HEK293T (cell line): ENCODE data around the gene MAD1L1.

Experiments
- CTCF ChIA-PET: fragments of 350-600 bp; formaldehyde crosslinking; extraction: SDS; loops from one replicate; lab custom pipeline; 2021; ENCODE audit warnings: antibody characterized with exemption, inconsistent platforms; lab: Yijun Ruan, JAX
- POLR2A ChIA-PET: fragments of 350-600 bp; formaldehyde crosslinking; extraction: SDS; loops from one replicate; lab custom pipeline; 2020; ENCODE audit warnings: antibody characterized with exemption, inconsistent platforms; lab: Yijun Ruan, JAX
- DNase-seq: peaks from one replicate; pipeline ENCODE4 v3.0.0; 2012; ENCODE audit warnings: mixed read lengths; ENCODE audit errors: extremely low spot score
- ARNT ChIP-seq: fragments of 450-650 bp; IDR thresholded peaks from 2 replicates; pipeline ENCODE4 v1.6.1; 2017; ENCODE audit warnings: mild to moderate bottlenecking
- BHLHE40 ChIP-seq: fragments of 450-650 bp; IDR thresholded peaks from 2 replicates; pipeline ENCODE4 v1.6.1; 2016; ENCODE audit warnings: mild to moderate bottlenecking, moderate library complexity, borderline replicate concordance
- CTBP1 ChIP-seq: fragments of 450-650 bp; IDR thresholded peaks from 2 replicates; pipeline ENCODE4 v1.6.1; 2016; ENCODE audit warnings: borderline replicate concordance
- ELF4 ChIP-seq: fragments of 450-650 bp; IDR thresholded peaks from 2 replicates; pipeline ENCODE4 v1.6.1; 2017; ENCODE audit warnings: antibody characterized with exemption
- FOXA1 ChIP-seq: fragments of 450-650 bp; IDR thresholded peaks from 2 replicates; pipeline ENCODE4 v1.6.1; 2016; ENCODE audit warnings: mild to moderate bottlenecking
- FOXK2 ChIP-seq: fragments of 450-650 bp; IDR thresholded peaks from 2 replicates; pipeline ENCODE4 v1.6.1; 2016; ENCODE audit warnings: mild to moderate bottlenecking
- FOXM1 ChIP-seq: fragments of 450-650 bp; IDR thresholded peaks from 2 replicates; pipeline ENCODE4 v1.6.1; 2017; ENCODE audit warnings: mild to moderate bottlenecking, borderline replicate concordance
- HDGF ChIP-seq: fragments of 450-650 bp; IDR thresholded peaks from 2 replicates; pipeline ENCODE4 v1.6.1; 2017; ENCODE audit warnings: antibody characterized with exemption, borderline replicate concordance
- L3MBTL2 ChIP-seq: fragments of 450-650 bp; conservative IDR thresholded peaks from 2 replicates; pipeline ENCODE4 v1.6.1; 2016; ENCODE audit warnings: mild to moderate bottlenecking
- LEF1 ChIP-seq: fragments of 450-650 bp; IDR thresholded peaks from 2 replicates; pipeline ENCODE4 v1.6.1; 2017; ENCODE audit warnings: mild to moderate bottlenecking, borderline replicate concordance
- NFRKB ChIP-seq: fragments of 450-650 bp; IDR thresholded peaks from 2 replicates; pipeline ENCODE4 v1.6.1; 2016; ENCODE audit warnings: mild to moderate bottlenecking, moderate library complexity
- PKNOX1 ChIP-seq: fragments of 450-650 bp; IDR thresholded peaks from 2 replicates; pipeline ENCODE4 v1.6.1; 2016
- SP1 ChIP-seq: fragments of 450-650 bp; IDR thresholded peaks from 2 replicates; pipeline ENCODE4 v1.6.1; 2017
- SUZ12 ChIP-seq: fragments of 450-650 bp; IDR thresholded peaks from 2 replicates; pipeline ENCODE4 v1.6.1; 2016; ENCODE audit warnings: mild to moderate bottlenecking
- TARDBP ChIP-seq: fragments of 450-650 bp; IDR thresholded peaks from 2 replicates; pipeline ENCODE4 v1.6.1; 2016
- ZNF384 ChIP-seq: fragments of 450-650 bp; IDR thresholded peaks from 2 replicates; pipeline ENCODE4 v1.6.1; 2016

MAD1L1 gene

DNA sequence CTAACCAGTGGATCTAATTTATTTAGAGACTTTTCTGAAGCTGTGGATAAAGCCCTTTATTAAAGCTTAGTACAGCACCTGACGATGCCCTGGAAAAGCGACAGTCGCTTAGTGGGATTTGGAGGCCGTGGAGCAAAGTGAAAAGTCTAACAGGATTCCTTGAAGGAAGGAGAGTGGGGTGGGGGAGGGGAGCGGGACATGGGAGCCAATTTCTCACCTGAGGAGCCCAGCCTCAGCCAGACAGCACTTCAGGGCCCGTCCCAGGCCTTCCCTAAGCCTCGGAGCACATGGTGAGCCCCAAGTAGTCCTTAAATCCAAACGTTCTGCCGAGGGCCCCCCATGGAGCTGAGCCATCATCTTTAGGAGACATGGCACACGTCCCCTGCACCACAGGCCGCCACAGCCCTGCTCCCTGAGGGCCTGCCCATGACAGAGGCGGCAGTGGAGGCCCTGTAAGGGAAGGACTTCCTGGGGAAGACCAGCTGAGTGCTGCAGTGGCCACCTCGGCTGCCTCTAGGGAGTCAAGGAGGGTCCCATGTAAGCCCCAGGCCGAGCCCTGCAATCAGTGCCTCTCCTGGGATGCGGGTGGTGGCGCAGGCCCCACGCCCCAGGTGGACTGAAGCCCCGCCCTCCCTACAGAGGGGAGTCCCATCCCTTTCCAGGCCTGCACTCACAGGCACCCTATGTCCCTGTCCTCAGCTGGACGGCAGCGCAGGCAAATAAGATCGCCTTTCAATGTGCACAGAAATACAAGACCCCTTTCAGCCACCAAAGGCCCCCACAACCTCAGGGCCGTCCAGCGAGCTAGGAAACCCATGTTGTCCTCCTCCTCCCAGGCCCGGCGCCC, 187.0 kb downstream of the MAD1L1 start:
- no peak for TF ChIP-seq CTBP1
- no peak for TF ChIP-seq BHLHE40
- no peak for TF ChIP-seq ELF4
- TF ChIP-seq LEF1 = no peak
- TF ChIP-seq L3MBTL2 = no peak
- no peak for TF ChIP-seq ZNF384
- TF ChIP-seq FOXA1 = no peak
- no peak for TF ChIP-seq NFRKB
- TF ChIP-seq ARNT = no peak
- TF ChIP-seq FOXK2 = no peak
- no peak for TF ChIP-seq PKNOX1
- no peak for TF ChIP-seq FOXM1
- no peak for TF ChIP-seq HDGF
- no peak for TF ChIP-seq SUZ12
- no peak for TF ChIP-seq SP1
- no peak for TF ChIP-seq TARDBP
- ChIA-PET CTCF (no interaction called here), POLR2A (no interaction called here)
- no peak for DNase-seq

DNA sequence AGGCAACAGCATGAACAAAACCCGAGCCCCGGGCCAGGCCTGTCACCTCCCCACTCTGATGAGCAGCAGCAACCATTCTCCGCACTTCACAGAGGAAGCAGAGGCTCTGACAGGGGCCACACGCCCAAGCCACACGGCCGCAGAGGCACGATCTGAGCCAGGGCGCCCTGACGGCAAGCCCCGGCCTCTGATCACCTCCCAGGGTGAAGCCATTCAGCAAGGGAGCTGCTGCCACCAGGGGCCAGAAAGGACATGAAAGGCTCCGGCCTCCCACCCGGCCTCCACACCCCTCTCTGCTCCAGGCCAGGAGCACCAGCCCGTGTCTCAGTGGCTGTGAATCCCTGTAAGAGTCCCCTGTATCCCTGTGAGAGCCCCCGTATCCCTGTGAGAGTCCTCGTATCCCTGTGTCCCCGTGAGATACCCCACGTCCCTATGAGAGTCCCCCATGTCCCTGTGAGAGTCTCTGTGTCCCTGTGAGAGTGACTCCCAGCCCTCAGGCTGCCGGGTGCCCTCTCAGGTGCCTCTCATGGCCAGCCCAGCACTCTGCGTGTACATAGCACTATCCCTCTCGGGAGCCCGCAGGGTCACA, 187.8 kb downstream of the MAD1L1 start:
- ChIA-PET CTCF (no interaction called here), POLR2A (no interaction called here)
- TF ChIP-seq HDGF (no peak), SP1 (no peak), ELF4 (no peak), SUZ12 (no peak), FOXK2 (no peak), ARNT (no peak), FOXA1 (no peak), ZNF384 (no peak), FOXM1 (no peak), L3MBTL2 (no peak), NFRKB (no peak), PKNOX1 (no peak), BHLHE40 (no peak)
- DNase-seq = no peak

GRCh38 chr7:2044311-2044882, 188.3 kb downstream of the MAD1L1 start:
- POLR2A ChIA-PET = no interaction called here
- no peak for TF ChIP-seq HDGF
- no peak for TF ChIP-seq BHLHE40
- no peak for TF ChIP-seq FOXK2
- TF ChIP-seq ZNF384 = no peak
- TF ChIP-seq SP1 = no peak
- no peak for TF ChIP-seq LEF1
- TF ChIP-seq PKNOX1 = no peak
- TF ChIP-seq ELF4 = no peak
- TF ChIP-seq NFRKB = no peak
- no peak for TF ChIP-seq SUZ12
- CTCF ChIA-PET = no interaction called here

GRCh38 chr7:2043316-2044039, 189.3 kb downstream of the MAD1L1 start:
- TF ChIP-seq ARNT = no peak
- TF ChIP-seq LEF1 = no peak
- TF ChIP-seq SP1 = no peak
- no peak for TF ChIP-seq HDGF
- no peak for TF ChIP-seq CTBP1
- no peak for TF ChIP-seq SUZ12
- ChIA-PET POLR2A (no interaction called here), CTCF (no interaction called here)
- DNase-seq = no peak

More at GRCh38 chr7:2044311-2044882, 188.3 kb downstream of the MAD1L1 start:
- no peak for DNase-seq

DNA sequence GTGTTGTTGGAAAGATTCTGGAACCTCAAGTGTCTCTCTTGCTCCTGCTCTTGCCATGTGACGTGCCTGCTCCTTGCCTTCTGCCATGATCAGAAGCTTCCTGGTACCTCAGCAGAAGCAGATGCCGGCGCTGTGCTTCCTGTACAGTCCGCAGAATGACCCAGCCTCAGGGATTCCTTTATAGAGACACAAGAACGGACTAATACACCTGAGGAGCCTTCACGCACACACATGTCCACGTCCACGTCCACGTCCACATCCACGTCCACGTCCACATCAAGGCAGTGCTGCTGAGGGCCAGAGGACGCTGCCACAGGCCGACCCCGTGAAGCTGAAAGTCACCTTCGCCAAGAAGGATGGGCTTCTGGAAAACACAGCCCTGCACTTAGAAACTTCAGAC, 190.1 kb downstream of the MAD1L1 start:
- no peak for TF ChIP-seq NFRKB
- no peak for TF ChIP-seq FOXA1
- TF ChIP-seq HDGF = no peak
- TF ChIP-seq ZNF384 = no peak
- no peak for TF ChIP-seq CTBP1
- CTCF ChIA-PET = no interaction called here
- POLR2A ChIA-PET = no interaction called here
- no peak for DNase-seq
